T-helper 2 cell treated with Interferon-gamma antibody and Interleukin-4, amounts not matched to agents 100 ng/mL and 5 ng/mL, for 36 hours (primary cell): ENCODE results near the gene CFHR2. TPM values are rescaled to one million over a fixed set of nuclear protein-coding genes. Genes with fewer than 3 reads are reported as not detected.

Source experiments
- intact Hi-C: fragments of 100-400 bp; cut with micrococcal nuclease; formaldehyde crosslinking; loops from one replicate; pipeline ENCODE4 v1.15.1; 2023
- total RNA-seq: library from RNA; stranded (reverse); gene quantifications from 2 replicates; pipeline ENCODE4 v1.2.3, GENCODE V29; 2022

CFHR2 gene
- total RNA-seq, 1 donor from 2014 or later, result not detected

GRCh38 chr1:197001828-197002227, 58.3 kb downstream of the CFHR2 start:
- intact Hi-C loops, result loop anchor here (5.0 kb wide), 1 partner anchor 50 kb away; no protein-coding TSS in a partner anchor

- intact Hi-C loops, result loop anchor here (5.0 kb wide), 1 partner anchor 51 kb away; no protein-coding TSS in a partner anchor
Measured at GRCh38 chr1:197003132-197003531, 59.6 kb downstream of the CFHR2 start.

DNA sequence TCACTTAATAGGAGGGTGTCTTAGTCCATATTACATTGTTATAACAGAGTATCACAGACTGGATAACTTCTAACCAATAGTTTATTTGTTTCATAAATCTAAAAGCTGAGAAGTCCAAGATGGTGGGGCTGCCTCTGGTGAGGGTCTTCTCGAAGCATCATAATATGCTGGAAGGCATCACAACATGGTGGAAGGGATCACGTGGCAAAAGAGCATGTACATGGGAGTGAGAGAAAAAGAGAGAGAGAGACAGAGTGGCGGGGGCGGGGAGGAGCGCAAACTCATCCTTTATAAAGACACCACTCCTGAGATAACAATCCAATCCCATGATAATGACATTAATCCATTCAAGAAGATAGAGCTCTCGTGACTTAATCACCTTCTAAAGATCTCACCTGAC, 65.3 kb downstream of the CFHR2 start:
- intact Hi-C loops, result no loop called here

Other genes starting within 250 kb of the CFHR2 start
- not detected in 2 replicates for gene CFHR3, start 168.9 kb upstream of the CFHR2 start, total RNA-seq
- gene CFHR1, start 124.0 kb upstream of the CFHR2 start, total RNA-seq, result not detected in 2 replicates
- not detected in 2 replicates for gene CFHR4, start 55.7 kb upstream of the CFHR2 start, total RNA-seq
- not detected in 2 replicates for gene CFHR5, start 33.8 kb downstream of the CFHR2 start, total RNA-seq
- not detected in 2 replicates for gene F13B, start 123.5 kb downstream of the CFHR2 start, total RNA-seq
- 65.6 and 67.0 TPM in 2 replicates for gene ASPM, start 202.9 kb downstream of the CFHR2 start, total RNA-seq